GM23338 (cell line): Measurements from ENCODE around the gene LMBR1L. TPM values are rescaled to one million over a fixed set of nuclear protein-coding genes. Genes with fewer than 3 reads are reported as not detected.

Experiments used
- ATAC-seq: fragments of 200-7000 bp; cut with Tn5 transposase; 3 replicates; pipeline ENCODE4 v1.9.1; 2020
- DNase-seq: peaks from one replicate; pipeline ENCODE4 v3.0.0-alpha.2; 2015; ENCODE audit warnings: low spot score
- H2AFZ ChIP-seq: fragments of 200-600 bp; sonication (generic); 2 replicates; pipeline ENCODE4 v1.8.0; 2016; ENCODE audit warnings: antibody characterized with exemption, mild to moderate bottlenecking, moderate library complexity
- H3F3A ChIP-seq: fragments of 200-600 bp; sonication (generic); replicated peaks from 2 replicates; pipeline ENCODE4 v1.8.0; 2017; ENCODE audit warnings: antibody characterized with exemption, mixed run types, low read depth
- H3K27ac ChIP-seq: fragments of 200-600 bp; sonication (generic); 2 replicates; pipeline ENCODE4 v1.6.1; 2016; ENCODE audit warnings: low read depth
- H3K27me3 ChIP-seq: fragments of 200-600 bp; sonication (generic); 2 replicates; pipeline ENCODE4 v1.8.0; 2016; ENCODE audit warnings: mild to moderate bottlenecking, mixed run types, moderate library complexity; ENCODE audit not compliant: insufficient read depth
- H3K36me3 ChIP-seq: fragments of 200-600 bp; sonication (generic); 2 replicates; pipeline ENCODE4 v1.8.0; 2016; ENCODE audit warnings: mild to moderate bottlenecking; ENCODE audit not compliant: insufficient read depth
- H3K4me1 ChIP-seq: fragments of 200-600 bp; sonication (generic); 2 replicates; pipeline ENCODE4 v1.8.0; 2016; ENCODE audit warnings: mild to moderate bottlenecking, moderate library complexity; ENCODE audit not compliant: insufficient read depth
- H3K4me2 ChIP-seq: fragments of 200-600 bp; sonication (generic); 2 replicates; pipeline ENCODE4 v1.7.1; 2017; ENCODE audit warnings: mixed run types
- H3K4me3 ChIP-seq: fragments of 200-600 bp; sonication (generic); 2 replicates; pipeline ENCODE4 v1.6.1; 2016; ENCODE audit warnings: mixed run types
- H3K79me2 ChIP-seq: fragments of 200-600 bp; sonication (generic); replicated peaks from 2 replicates; pipeline ENCODE4 v1.8.0; 2017; ENCODE audit warnings: mild to moderate bottlenecking; ENCODE audit not compliant: insufficient read depth
- H3K9me2 ChIP-seq: fragments of 200-600 bp; sonication (generic); 2 replicates; pipeline ENCODE4 v1.8.0; 2017; ENCODE audit not compliant: insufficient read depth
- H4K20me1 ChIP-seq: fragments of 200-600 bp; sonication (generic); replicated peaks from 2 replicates; pipeline ENCODE4 v1.8.0; 2017; ENCODE audit warnings: mild to moderate bottlenecking; ENCODE audit not compliant: insufficient read depth
- H3K27ac Mint-ChIP-seq: 2 replicates; pipeline ENCODE4 v1.8.0; 2020; ENCODE audit warnings: inconsistent platforms, mild to moderate bottlenecking, moderate library complexity, mixed read lengths
- H3K27me3 Mint-ChIP-seq: 3 replicates; pipeline ENCODE4 v1.8.0; 2022; ENCODE audit warnings: low read depth, mild to moderate bottlenecking, moderate library complexity, mixed read lengths, inconsistent platforms; ENCODE audit not compliant: insufficient read depth, poor library complexity
- H3K36me3 Mint-ChIP-seq: 3 replicates; pipeline ENCODE4 v1.8.0; 2021; ENCODE audit warnings: low read depth, mild to moderate bottlenecking, inconsistent platforms, moderate library complexity, mixed read lengths
- H3K4me1 Mint-ChIP-seq: 3 replicates; pipeline ENCODE4 v1.8.0; 2020; ENCODE audit warnings: mild to moderate bottlenecking, inconsistent platforms, mixed read lengths
- H3K4me3 Mint-ChIP-seq: 3 replicates; pipeline ENCODE4 v1.8.0; 2021; ENCODE audit warnings: moderate library complexity, mild to moderate bottlenecking, inconsistent platforms, mixed read lengths
- H3K9me3 Mint-ChIP-seq: 3 replicates; pipeline ENCODE4 v1.8.0; 2020; ENCODE audit warnings: moderate library complexity, mild to moderate bottlenecking, inconsistent platforms, mixed read lengths
- CREB1 ChIP-seq: fragments of 250-450 bp; sonication (Bioruptor Pico); IDR thresholded peaks from 2 replicates; pipeline ENCODE4 v1.5.0; 2020; ENCODE audit warnings: low read depth, mild to moderate bottlenecking, moderate library complexity
- ETS1 ChIP-seq: IDR thresholded peaks from 2 replicates; pipeline ENCODE4 v1.6.1; 2016; ENCODE audit warnings: antibody characterized with exemption
- EZH2phosphoT487 ChIP-seq: fragments of 200-600 bp; sonication (generic); IDR thresholded peaks from one replicate; pipeline ENCODE4 v1.8.1; 2018; ENCODE audit warnings: antibody characterized with exemption; ENCODE audit not compliant: unreplicated experiment
- JUNB ChIP-seq: IDR thresholded peaks from one replicate; pipeline ENCODE4 v1.6.1; 2016; ENCODE audit warnings: antibody characterized with exemption; ENCODE audit not compliant: unreplicated experiment
- NANOG ChIP-seq: IDR thresholded peaks from 2 replicates; pipeline ENCODE4 v1.6.1; 2016; ENCODE audit warnings: antibody characterized with exemption, borderline replicate concordance
- POLR2AphosphoS5 ChIP-seq: IDR thresholded peaks from 2 replicates; pipeline ENCODE4 v1.6.1; 2016; ENCODE audit warnings: antibody characterized with exemption, low read depth
- polyA plus RNA-seq: library from polyadenylated mRNA; unstranded; fragments of >200 nt; fragmentation: Nextera tagmentation; extraction: Ambion mirVana; gene quantifications from 2 replicates; pipeline ENCODE4 v1.2.1, GENCODE V29; 2016
- total RNA-seq: library from RNA; depleted of rRNA; stranded (reverse); fragments of >200 nt; shearing (Covaris generic); gene quantifications from 2 replicates; pipeline ENCODE4 v1.2.3, GENCODE V29; 2014
- TF ChIP-seq, protein P1 (sequence below): IDR thresholded peaks from one replicate; pipeline ENCODE4 v1.6.1; 2018; ENCODE audit warnings: antibody characterized with exemption; ENCODE audit not compliant: unreplicated experiment
- TF ChIP-seq, protein P2 (sequence below), 2 experiments: fragments of 200-600 bp in 1 of 2; sonication (generic) in 1 of 2; conservative IDR thresholded peaks; 2 replicates each; pipeline versions ENCODE4 v1.5.1 to v1.6.1; 2016 to 2017; ENCODE audit warnings: antibody characterized with exemption in 2 of 2, low read depth in 2 of 2, mild to moderate bottlenecking in 2 of 2, moderate library complexity in 1 of 2

The LMBR1L gene
- total and polyA plus RNA-seq, 2 experiments from 2014 or later = 19.8 to 57.0 TPM

DNA sequence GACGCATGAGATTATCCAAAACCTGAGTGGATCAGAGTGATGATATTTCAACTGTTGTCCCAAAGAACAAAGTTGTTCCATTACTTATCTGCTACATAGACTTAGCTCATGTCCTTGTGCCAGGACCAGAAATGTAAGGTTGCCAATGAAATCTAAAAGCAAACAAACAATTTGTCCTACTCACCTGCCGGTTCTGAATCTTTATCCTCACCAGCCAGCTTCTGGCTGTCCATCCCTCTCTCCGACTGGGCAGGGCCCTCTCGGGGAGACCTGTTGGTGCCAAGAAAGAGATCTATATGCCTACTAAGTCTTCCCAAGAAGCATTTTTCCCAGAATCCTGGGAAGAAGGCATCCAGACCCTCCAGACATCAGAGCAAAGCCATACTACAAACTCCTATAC is 55.6 kb downstream of the LMBR1L start (continued):
- TF ChIP-seq, protein P1, sequence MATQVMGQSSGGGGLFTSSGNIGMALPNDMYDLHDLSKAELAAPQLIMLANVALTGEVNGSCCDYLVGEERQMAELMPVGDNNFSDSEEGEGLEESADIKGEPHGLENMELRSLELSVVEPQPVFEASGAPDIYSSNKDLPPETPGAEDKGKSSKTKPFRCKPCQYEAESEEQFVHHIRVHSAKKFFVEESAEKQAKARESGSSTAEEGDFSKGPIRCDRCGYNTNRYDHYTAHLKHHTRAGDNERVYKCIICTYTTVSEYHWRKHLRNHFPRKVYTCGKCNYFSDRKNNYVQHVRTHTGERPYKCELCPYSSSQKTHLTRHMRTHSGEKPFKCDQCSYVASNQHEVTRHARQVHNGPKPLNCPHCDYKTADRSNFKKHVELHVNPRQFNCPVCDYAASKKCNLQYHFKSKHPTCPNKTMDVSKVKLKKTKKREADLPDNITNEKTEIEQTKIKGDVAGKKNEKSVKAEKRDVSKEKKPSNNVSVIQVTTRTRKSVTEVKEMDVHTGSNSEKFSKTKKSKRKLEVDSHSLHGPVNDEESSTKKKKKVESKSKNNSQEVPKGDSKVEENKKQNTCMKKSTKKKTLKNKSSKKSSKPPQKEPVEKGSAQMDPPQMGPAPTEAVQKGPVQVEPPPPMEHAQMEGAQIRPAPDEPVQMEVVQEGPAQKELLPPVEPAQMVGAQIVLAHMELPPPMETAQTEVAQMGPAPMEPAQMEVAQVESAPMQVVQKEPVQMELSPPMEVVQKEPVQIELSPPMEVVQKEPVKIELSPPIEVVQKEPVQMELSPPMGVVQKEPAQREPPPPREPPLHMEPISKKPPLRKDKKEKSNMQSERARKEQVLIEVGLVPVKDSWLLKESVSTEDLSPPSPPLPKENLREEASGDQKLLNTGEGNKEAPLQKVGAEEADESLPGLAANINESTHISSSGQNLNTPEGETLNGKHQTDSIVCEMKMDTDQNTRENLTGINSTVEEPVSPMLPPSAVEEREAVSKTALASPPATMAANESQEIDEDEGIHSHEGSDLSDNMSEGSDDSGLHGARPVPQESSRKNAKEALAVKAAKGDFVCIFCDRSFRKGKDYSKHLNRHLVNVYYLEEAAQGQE = no peak
- TF ChIP-seq CREB1 (CRISPR knock-in tag) (no peak), JUNB (no peak), NANOG (no peak)

- H3K79me2 ChIP-seq = peaks cover 61% of the 10 kb centered on the region
- H4K20me1 ChIP-seq = peaks cover 66% of the 10 kb centered on the region
- no peak overlapping the region for H3K4me2 ChIP-seq
- no peaks in the 10 kb centered on the region for H3K9me3 Mint-ChIP-seq
- peaks cover 20% of the 10 kb centered on the region; the same call in 1 of the 2 replicates for H3K36me3 ChIP-seq
- no peaks in the 10 kb centered on the region for H3K27me3 ChIP-seq
- no peaks in the 10 kb centered on the region for H3K9me2 ChIP-seq
- H3K27ac Mint-ChIP-seq = no peak overlapping the region
- H3K36me3 Mint-ChIP-seq = peaks cover 63% of the 10 kb centered on the region
- no peak overlapping the region for H3K27ac ChIP-seq
- TF ChIP-seq CREB1 (CRISPR knock-in tag) (no peak), EZH2phosphoT487 (no peak), JUNB (no peak)
- TF ChIP-seq, protein P2, sequence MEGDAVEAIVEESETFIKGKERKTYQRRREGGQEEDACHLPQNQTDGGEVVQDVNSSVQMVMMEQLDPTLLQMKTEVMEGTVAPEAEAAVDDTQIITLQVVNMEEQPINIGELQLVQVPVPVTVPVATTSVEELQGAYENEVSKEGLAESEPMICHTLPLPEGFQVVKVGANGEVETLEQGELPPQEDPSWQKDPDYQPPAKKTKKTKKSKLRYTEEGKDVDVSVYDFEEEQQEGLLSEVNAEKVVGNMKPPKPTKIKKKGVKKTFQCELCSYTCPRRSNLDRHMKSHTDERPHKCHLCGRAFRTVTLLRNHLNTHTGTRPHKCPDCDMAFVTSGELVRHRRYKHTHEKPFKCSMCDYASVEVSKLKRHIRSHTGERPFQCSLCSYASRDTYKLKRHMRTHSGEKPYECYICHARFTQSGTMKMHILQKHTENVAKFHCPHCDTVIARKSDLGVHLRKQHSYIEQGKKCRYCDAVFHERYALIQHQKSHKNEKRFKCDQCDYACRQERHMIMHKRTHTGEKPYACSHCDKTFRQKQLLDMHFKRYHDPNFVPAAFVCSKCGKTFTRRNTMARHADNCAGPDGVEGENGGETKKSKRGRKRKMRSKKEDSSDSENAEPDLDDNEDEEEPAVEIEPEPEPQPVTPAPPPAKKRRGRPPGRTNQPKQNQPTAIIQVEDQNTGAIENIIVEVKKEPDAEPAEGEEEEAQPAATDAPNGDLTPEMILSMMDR (conservative IDR thresholded peaks at IDR 0.05; ENCODE audit: low read depth in 2 of 2) = no peak
- H3K27me3 Mint-ChIP-seq = peaks cover 19% of the 10 kb centered on the region
- H3K4me1 Mint-ChIP-seq = peaks cover 42% of the 10 kb centered on the region
- H3K4me3 ChIP-seq = no peak overlapping the region
- ATAC-seq = no peak
- H2AFZ ChIP-seq = no peak overlapping the region
- peaks cover 29% of the 10 kb centered on the region for H3K4me1 ChIP-seq
- no peak for DNase-seq
- no peaks in the 10 kb centered on the region for H3F3A ChIP-seq
- no peak overlapping the region for H3K4me3 Mint-ChIP-seq
Measured at GRCh38 chr12:49054524-49054923, 56.1 kb downstream of the LMBR1L start.

- Histone ChIP-seq H3K36me3 (peaks cover 20% of the 10 kb centered on the region; the same call in 1 of the 2 replicates), H3K79me2 (peaks cover 56% of the 10 kb centered on the region)
- no peak for TF ChIP-seq ETS1
- TF ChIP-seq POLR2AphosphoS5 = no peak
Measured at GRCh38 chr12:49054096-49054495, 56.6 kb downstream of the LMBR1L start.

More at GRCh38 chr12:49054096-49054495, 56.6 kb downstream of the LMBR1L start:
- H3K9me2 ChIP-seq = no peaks in the 10 kb centered on the region
- no peaks in the 10 kb centered on the region for H3K27me3 ChIP-seq
- H3F3A ChIP-seq = no peaks in the 10 kb centered on the region
- ATAC-seq = no peak
- peaks cover 64% of the 10 kb centered on the region for H4K20me1 ChIP-seq
- H3K9me3 Mint-ChIP-seq = no peaks in the 10 kb centered on the region
- H3K27ac ChIP-seq = no peak overlapping the region
- H3K4me3 ChIP-seq = no peak overlapping the region
- no peak for DNase-seq
- H3K4me3 Mint-ChIP-seq = no peak overlapping the region
- H3K4me1 Mint-ChIP-seq = peaks cover 41% of the 10 kb centered on the region
- H3K4me2 ChIP-seq = no peak overlapping the region
- H2AFZ ChIP-seq = no peak overlapping the region
- H3K4me1 ChIP-seq = peaks cover 29% of the 10 kb centered on the region
- H3K27ac Mint-ChIP-seq = no peak overlapping the region
- H3K36me3 Mint-ChIP-seq = peaks cover 68% of the 10 kb centered on the region
- peaks cover 15% of the 10 kb centered on the region for H3K27me3 Mint-ChIP-seq
